GM21390 (cell line): ENCODE measurements around the gene DNAJA1.
"Not testable (repeated sequence)": the region's sequence is repeated elsewhere in the genome, so short reads cannot be mapped to it uniquely, and the experiment has no call there.

ENCODE experiments used
- ATAC-seq: cut with Tn5 transposase; IDR thresholded peaks from one replicate; pipeline ENCODE4 v1.9.1; 2021; ENCODE audit not compliant: unreplicated experiment

Gene DNAJA1

GRCh38 chr9:33080534-33080933, 55.5 kb downstream of the DNAJA1 start:
- no peak for ATAC-seq

GRCh38 chr9:33081128-33081851, 56.2 kb downstream of the DNAJA1 start:
- ATAC-seq: peak; percentile 46

- no peak for ATAC-seq
These were observed 57.1 kb downstream of the DNAJA1 start for GRCh38 chr9:33082128-33082527.

- no peak for ATAC-seq
These were observed 57.7 kb downstream of the DNAJA1 start for GRCh38 chr9:33082538-33083326.

GRCh38 chr9:33085672-33086071, 60.6 kb downstream of the DNAJA1 start:
- ATAC-seq: not testable (repeated sequence)
